Keratinocyte (primary cell): Measurements from ENCODE around the gene DLGAP1.
"Not testable (repeated sequence)": the region's sequence is repeated elsewhere in the genome, so short reads cannot be mapped to it uniquely, and the experiment has no call there.

Experiments
- CTCF ChIP-seq, 3 experiments: IDR thresholded peaks in 1 of 3; conservative IDR thresholded peaks in 1 of 3; optimal IDR thresholded peaks in 1 of 3; 2 replicates in 2 of 3; 3 replicates in 1 of 3; pipeline versions ENCODE3 to v1.5.1; 2011; ENCODE audit warnings: low read length in 3 of 3, mild to moderate bottlenecking in 3 of 3, moderate library complexity in 2 of 3, control low read depth in 1 of 3, inconsistent platforms in 1 of 3; ENCODE audit not compliant: insufficient read depth in 2 of 3; ENCODE audit errors: extremely low read depth in 1 of 3
- EZH2 ChIP-seq: IDR thresholded peaks from one replicate; pipeline ENCODE4 v1.6.1; 2012; ENCODE audit warnings: inconsistent platforms, mild to moderate bottlenecking, low read length, moderate library complexity

GRCh38 chr18:3699707-3700567 is 755.2 kb downstream of the DLGAP1 start:
- TF ChIP-seq EZH2; CTCF (optimal IDR thresholded peaks at IDR 0.05 in 1 of 3, IDR thresholded peaks at IDR 0.05 in 1 of 3, conservative IDR thresholded peaks at IDR 0.05 in 1 of 3; ENCODE audit: extremely low read depth in 1 of 3, insufficient read depth in 2 of 3, low read length in 3 of 3): not testable (repeated sequence)
